Measurements from ENCODE around the gene TMCO1. TPM values are rescaled to one million over a fixed set of nuclear protein-coding genes. Genes with fewer than 3 reads are reported as not detected.

TMCO1 gene
- total RNA-seq, 1 donor from 2014 or later: 51.9 TPM

GRCh38 chr1:165680303-165680702, 88.4 kb downstream of the TMCO1 start:
- no peaks in the 10 kb centered on the region for H3K27me3 ChIP-seq (ENCODE audit: low read depth)
- no peak for DNase-seq
- intact Hi-C loops (cut with micrococcal nuclease): no loop called here
- no peak for TF ChIP-seq CTCF (IDR thresholded peaks at IDR 0.05; ENCODE audit: borderline replicate concordance)
- H3K36me3 ChIP-seq: peaks cover 75% of the 10 kb centered on the region
- peaks cover 14% of the 10 kb centered on the region for H3K4me1 ChIP-seq
- no peak overlapping the region for H3K27ac ChIP-seq (replicated peaks)
- no peak overlapping the region for H3K4me3 ChIP-seq
- no peaks in the 10 kb centered on the region for H3K9me3 ChIP-seq (replicated peaks)

GRCh38 chr1:165679282-165680036, 89.2 kb downstream of the TMCO1 start:
- Histone ChIP-seq H3K9me3 (replicated peaks) (no peaks in the 10 kb centered on the region), H3K36me3 (peaks cover 82% of the 10 kb centered on the region), H3K27me3 (ENCODE audit: low read depth) (no peaks in the 10 kb centered on the region), H3K4me1 (peaks cover 7% of the 10 kb centered on the region), H3K27ac (replicated peaks) (no peak overlapping the region), H3K4me3 (no peak overlapping the region)
- intact Hi-C loops (cut with micrococcal nuclease): no loop called here
- TF ChIP-seq CTCF (IDR thresholded peaks at IDR 0.05; ENCODE audit: borderline replicate concordance): no peak
- DNase-seq: no peak

- TF ChIP-seq CTCF (IDR thresholded peaks at IDR 0.05; ENCODE audit: borderline replicate concordance): no peak
- intact Hi-C loops (cut with micrococcal nuclease): no loop called here
- DNase-seq: no peak
- peaks cover 82% of the 10 kb centered on the region for H3K36me3 ChIP-seq
- no peaks in the 10 kb centered on the region for H3K27me3 ChIP-seq (ENCODE audit: low read depth)
- no peak overlapping the region for H3K27ac ChIP-seq (replicated peaks)
- no peaks in the 10 kb centered on the region for H3K9me3 ChIP-seq (replicated peaks)
- H3K4me1 ChIP-seq: no peaks in the 10 kb centered on the region
- H3K4me3 ChIP-seq: no peak overlapping the region
Measured at GRCh38 chr1:165678509-165678908, 90.2 kb downstream of the TMCO1 start.

Other genes with a start within 250 kb of the TMCO1 start
- 1.8 TPM for gene LRRC52, start 224.9 kb downstream of the TMCO1 start, total RNA-seq
- 718 TPM for gene MGST3, start 137.6 kb downstream of the TMCO1 start, total RNA-seq
- gene ALDH9A1, start 70.3 kb downstream of the TMCO1 start, total RNA-seq: 63.2 TPM
- 9.6 TPM for gene UCK2, start 58.7 kb upstream of the TMCO1 start, total RNA-seq

Measured in left ventricle myocardium inferior (tissue), 1 donor.